Natural killer cell (primary cell): Measurements from ENCODE around the gene FAAH2. TPM values are rescaled to one million over a fixed set of nuclear protein-coding genes. Genes with fewer than 3 reads are reported as not detected.

Experiments used
- ATAC-seq, 3 donors: fragments of 150-1000 bp in 2 of 3; fragments of 200-7000 bp in 1 of 3; cut with Tn5 transposase; 1 replicate in 1 of 3; 2 replicates in 2 of 3; pipeline ENCODE4 v1.10.0; 2021; ENCODE audit warnings: mild to moderate bottlenecking in 2 of 3, moderate library complexity in 2 of 3
- DNase-seq, 2 donors: peaks; one replicate each; pipeline versions ENCODE4 v3.0.0 to v3.0.0-alpha.2; 2013 to 2021; ENCODE audit warnings: mixed read lengths in 1 of 2
- H3K27ac ChIP-seq: one replicate; pipeline ENCODE4 v1.5.1; 2013; ENCODE audit warnings: mild to moderate bottlenecking, low read length
- H3K27me3 ChIP-seq: one replicate; pipeline ENCODE4 v1.6.1; 2013; ENCODE audit warnings: low read length; ENCODE audit not compliant: control insufficient read depth, insufficient read depth
- H3K36me3 ChIP-seq: one replicate; pipeline ENCODE4 v1.6.1; 2013; ENCODE audit warnings: low read length; ENCODE audit not compliant: control insufficient read depth, insufficient read depth
- H3K4me1 ChIP-seq: one replicate; pipeline ENCODE4 v1.6.1; 2013; ENCODE audit warnings: low read length; ENCODE audit not compliant: control insufficient read depth, insufficient read depth
- H3K4me3 ChIP-seq: one replicate; pipeline ENCODE4 v1.5.1; 2013; ENCODE audit warnings: low read length
- H3K9me3 ChIP-seq: one replicate; pipeline ENCODE4 v1.6.1; 2013; ENCODE audit warnings: low read length; ENCODE audit not compliant: control insufficient read depth, insufficient read depth
- H3K27ac Mint-ChIP-seq, 2 donors: one replicate each; pipeline ENCODE4 v1.8.0; 2022; ENCODE audit warnings: mild to moderate bottlenecking in 2 of 2, mixed read lengths in 2 of 2, moderate library complexity in 1 of 2
- H3K27me3 Mint-ChIP-seq, 2 donors: one replicate each; pipeline ENCODE4 v1.8.0; 2022; ENCODE audit warnings: low read depth in 2 of 2, mixed read lengths in 2 of 2
- H3K36me3 Mint-ChIP-seq: one replicate; pipeline ENCODE4 v1.8.0; 2022; ENCODE audit warnings: mixed read lengths
- H3K4me1 Mint-ChIP-seq, 2 donors: one replicate each; pipeline ENCODE4 v1.8.0; 2022; ENCODE audit warnings: mixed read lengths in 2 of 2
- H3K4me3 Mint-ChIP-seq: one replicate; pipeline ENCODE4 v1.8.0; 2022; ENCODE audit warnings: mild to moderate bottlenecking, moderate library complexity, mixed read lengths
- H3K9me3 Mint-ChIP-seq, 2 donors: one replicate each; pipeline ENCODE4 v1.8.0; 2022; ENCODE audit warnings: mixed read lengths in 2 of 2
- CTCF ChIP-seq: fragments of 200-600 bp; IDR thresholded peaks from one replicate; pipeline ENCODE4 v1.8.0; 2022; ENCODE audit warnings: antibody characterized with exemption
- WGBS: methylation state at CpG from one replicate; pipeline ENCODE4 v1.1.7; 2013; ENCODE audit warnings: missing lambda C conversion rate; ENCODE audit not compliant: insufficient coverage; 5-methylcytosine and 5-hydroxymethylcytosine counted together
- intact Hi-C: fragments of 100-400 bp; cut with micrococcal nuclease; formaldehyde crosslinking; loops from one replicate; pipeline ENCODE4 v1.14.2; 2022
- total RNA-seq, 4 donors: library from RNA; stranded (reverse); fragments of 120-200 nt in 1 of 4; gene quantifications; one replicate each; pipeline versions ENCODE4 v1.2.3 to v1.2.4, GENCODE V29; 2013 to 2022

The FAAH2 gene
- total RNA-seq, 3 donors from 2014 or later (not counting 1 experiment from before 2014, with no cell fraction given), result 0.12 to 1.6 (median 1.2) TPM

- no peaks in the 10 kb centered on the region for H3K4me1 ChIP-seq
- Mint-ChIP-seq H3K4me3 (no peak overlapping the region), H3K27ac (no peak overlapping the region), H3K27me3 (peaks cover 0 to 29% of the 10 kb centered on the region in 2 donors), H3K36me3 (no peaks in the 10 kb centered on the region), H3K9me3 (no peaks in the 10 kb centered on the region), H3K4me1 (no peaks in the 10 kb centered on the region)
- 50% methylated on average over 3 of the region's 4 CpGs for WGBS
- no peak for TF ChIP-seq CTCF
- ATAC-seq (peak in 1 of 3 donors; percentile 54), DNase-seq (peak in 1 of 2 donors; percentile 59)
- H3K27me3 ChIP-seq, result no peaks in the 10 kb centered on the region
- H3K9me3 ChIP-seq, result no peaks in the 10 kb centered on the region
- intact Hi-C loops, result no loop called here
- no peaks in the 10 kb centered on the region for H3K36me3 ChIP-seq
- no peak overlapping the region for H3K27ac ChIP-seq
- H3K4me3 ChIP-seq, result no peak overlapping the region
Measured at GRCh38 chrX:57453901-57454300, 167.4 kb downstream of the FAAH2 start.

GRCh38 chrX:57481514-57481913 is 195.0 kb downstream of the FAAH2 start:
- TF ChIP-seq CTCF, result no peak
- H3K27me3 Mint-ChIP-seq, result no peaks in the 10 kb centered on the region
- no peaks in the 10 kb centered on the region for H3K36me3 Mint-ChIP-seq
- Histone ChIP-seq H3K36me3 (no peaks in the 10 kb centered on the region), H3K4me3 (no peak overlapping the region), H3K9me3 (no peaks in the 10 kb centered on the region), H3K4me1 (no peaks in the 10 kb centered on the region), H3K27ac (no peak overlapping the region), H3K27me3 (no peaks in the 10 kb centered on the region)
- H3K9me3 Mint-ChIP-seq, result peaks cover 0 to 3% of the 10 kb centered on the region in 2 donors
- WGBS, result 84% methylated on average over 6 of the region's 6 CpGs
- ATAC-seq (no peak), DNase-seq (no peak)
- no peak overlapping the region for H3K4me3 Mint-ChIP-seq
- intact Hi-C loops, result no loop called here
- H3K4me1 Mint-ChIP-seq, result no peaks in the 10 kb centered on the region
- no peak overlapping the region for H3K27ac Mint-ChIP-seq

- Histone ChIP-seq H3K36me3 (no peaks in the 10 kb centered on the region), H3K27me3 (no peaks in the 10 kb centered on the region), H3K4me1 (no peaks in the 10 kb centered on the region), H3K27ac (no peak overlapping the region), H3K9me3 (no peaks in the 10 kb centered on the region), H3K4me3 (no peak overlapping the region)
- no peak for TF ChIP-seq CTCF
- 91% methylated on average over 5 of the region's 5 CpGs for WGBS
- DNase-seq, result no peak
- Mint-ChIP-seq H3K9me3 (no peaks in the 10 kb centered on the region), H3K36me3 (no peaks in the 10 kb centered on the region), H3K27me3 (peaks cover 0 to 44% of the 10 kb centered on the region in 2 donors), H3K27ac (no peak overlapping the region), H3K4me1 (no peaks in the 10 kb centered on the region), H3K4me3 (no peak overlapping the region)
- intact Hi-C loops, result no loop called here
- ATAC-seq, result no peak
Measured at GRCh38 chrX:57516491-57516890, 230.0 kb downstream of the FAAH2 start.

GRCh38 chrX:57519578-57520118 is 233.1 kb downstream of the FAAH2 start:
- no peaks in the 10 kb centered on the region for H3K9me3 ChIP-seq
- no peaks in the 10 kb centered on the region for H3K9me3 Mint-ChIP-seq
- H3K27me3 ChIP-seq, result no peaks in the 10 kb centered on the region
- H3K36me3 ChIP-seq, result no peaks in the 10 kb centered on the region
- no peak overlapping the region for H3K4me3 ChIP-seq
- no peak for TF ChIP-seq CTCF
- peaks cover 0 to 29% of the 10 kb centered on the region in 2 donors for H3K27me3 Mint-ChIP-seq
- H3K4me1 Mint-ChIP-seq, result no peaks in the 10 kb centered on the region
- intact Hi-C loops, result no loop called here
- no peak overlapping the region for H3K27ac Mint-ChIP-seq
- no peak overlapping the region for H3K27ac ChIP-seq
- H3K4me1 ChIP-seq, result no peaks in the 10 kb centered on the region
- H3K4me3 Mint-ChIP-seq, result no peak overlapping the region
- no peak for ATAC-seq
- no peaks in the 10 kb centered on the region for H3K36me3 Mint-ChIP-seq
- no peak for DNase-seq
- WGBS, result no CpG with 5 or more reads among the region's 2 CpGs
